D341Med (cell line): ENCODE data around the gene CLCN1.
"Not testable (repeated sequence)": the region's sequence is repeated elsewhere in the genome, so short reads cannot be mapped to it uniquely, and the experiment has no call there.

Experiments used
- DNase-seq: peaks from one replicate; pipeline ENCODE4 v3.0.0; 2012; ENCODE audit warnings: low spot score

Gene CLCN1

GRCh38 chr7:143315776-143316175 lies at the start of gene CLCN1:
TSS of gene CLCN1 (plus strand) at chr7:143316111. CDS start at chr7:143316213, 102 bp downstream.
- DNase-seq, result no peak

- no peak for DNase-seq
Observed at GRCh38 chr7:143269251-143269650, 46.7 kb upstream of the CLCN1 start.

DNA sequence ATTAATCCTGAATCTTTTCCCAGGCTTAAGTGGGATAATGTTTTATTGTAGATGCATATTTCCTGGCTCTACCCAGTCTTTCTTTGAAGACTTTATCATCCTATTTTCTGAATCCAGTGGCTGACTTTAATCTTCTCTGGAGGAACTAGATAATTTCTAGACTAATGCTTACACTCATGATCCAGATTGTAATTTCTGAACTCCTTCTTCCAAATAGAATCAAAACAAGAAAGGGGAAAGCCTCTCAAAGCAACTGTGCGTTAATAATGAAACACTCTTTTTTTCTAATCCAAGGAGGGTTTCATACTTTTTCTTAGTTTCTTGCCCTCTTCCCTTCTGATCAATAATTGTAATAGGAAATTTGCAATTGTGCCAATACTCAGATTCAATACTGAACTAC lies 44.7 kb upstream of the CLCN1 start:
- DNase-seq, result no peak

DNA sequence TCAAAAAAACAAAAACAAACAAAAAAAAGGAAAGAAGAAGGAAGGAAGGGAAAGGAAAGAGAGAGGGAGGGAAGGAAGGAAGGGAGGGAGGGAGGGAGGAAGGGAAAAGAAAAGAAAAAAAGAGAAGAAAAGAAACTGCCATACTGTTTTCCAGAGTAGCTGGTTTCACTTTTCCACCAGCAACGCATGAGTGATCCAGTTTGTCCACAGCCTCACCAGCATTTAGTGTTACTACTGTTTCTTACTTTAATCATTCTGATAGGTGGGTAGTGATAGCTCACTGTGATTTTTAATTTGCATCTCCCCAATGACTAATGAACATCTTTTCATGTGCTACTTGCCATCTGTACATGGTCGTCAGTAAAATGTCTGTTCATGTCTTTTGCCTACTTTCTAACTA lies 43.0 kb upstream of the CLCN1 start:
- no peak for DNase-seq

- no peak for DNase-seq
Observed at GRCh38 chr7:143279186-143280098, 36.5 kb upstream of the CLCN1 start.

DNA sequence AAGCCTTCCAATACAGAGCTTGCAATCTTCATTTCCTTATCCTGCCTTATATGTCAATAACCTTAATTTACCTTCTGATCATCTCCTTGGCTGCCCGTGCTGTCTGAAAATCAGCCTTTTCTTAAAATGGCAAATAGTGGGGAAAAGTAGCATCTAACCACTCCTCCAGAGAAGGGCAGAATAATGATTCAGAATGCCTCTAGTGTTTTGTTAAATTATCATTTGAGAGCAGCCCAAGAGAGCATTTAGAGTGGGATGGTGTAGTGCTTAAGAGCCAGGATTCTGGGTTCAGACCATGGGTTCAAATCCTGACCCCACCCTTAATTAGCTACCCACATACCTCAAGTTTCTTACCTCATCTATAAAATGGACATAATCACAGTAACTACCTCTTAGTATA lies 35.8 kb upstream of the CLCN1 start:
- no peak for DNase-seq

DNA sequence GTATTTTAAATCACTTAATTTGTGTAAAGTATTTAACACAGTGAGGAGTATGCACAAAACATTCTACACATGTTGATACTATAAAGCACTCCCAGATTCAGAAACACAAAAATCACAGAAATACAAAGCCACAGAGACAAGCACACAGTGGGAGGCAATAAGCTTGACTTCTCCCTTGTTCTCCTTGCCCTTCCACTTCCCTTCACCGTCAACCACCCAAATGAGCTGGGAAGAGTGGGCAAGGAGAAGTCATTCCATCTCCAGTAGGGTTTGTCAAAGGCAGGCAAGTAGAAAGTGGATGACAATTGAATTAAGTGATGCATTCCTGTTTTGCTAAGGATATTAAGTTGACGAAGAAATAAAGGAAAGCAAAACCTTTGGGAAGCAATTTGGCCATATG lies 35.3 kb upstream of the CLCN1 start:
- no peak for DNase-seq

GRCh38 chr7:143281529-143281928 lies 34.4 kb upstream of the CLCN1 start:
- DNase-seq, result no peak

DNA sequence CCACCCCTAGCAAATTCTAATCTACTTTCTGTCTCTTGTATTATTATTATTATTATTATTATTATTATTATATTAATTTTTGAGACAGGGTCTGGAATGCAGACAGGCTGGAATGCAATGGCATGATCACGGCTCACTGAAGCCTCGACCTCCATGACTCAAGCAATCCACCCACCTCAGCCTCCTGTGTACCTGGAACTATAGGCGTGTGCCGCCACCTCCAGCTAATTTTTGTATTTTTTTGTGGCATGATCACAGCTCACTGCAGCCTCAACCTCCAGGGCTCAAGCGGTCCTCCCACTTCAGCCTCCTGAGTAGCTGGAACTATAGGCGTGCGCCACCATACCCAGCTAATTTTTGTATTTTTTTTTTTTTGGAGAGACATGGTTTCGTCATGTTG lies 33.8 kb upstream of the CLCN1 start:
- no peak for DNase-seq

GRCh38 chr7:143283381-143283780 lies 32.5 kb upstream of the CLCN1 start:
- DNase-seq, result no peak

- no peak for DNase-seq
Observed at GRCh38 chr7:143284591-143285469, 31.1 kb upstream of the CLCN1 start, which contains the start of gene TMEM139. TSS of gene TMEM139 (plus strand) at chr7:143284958. CDS start at chr7:143285958, 1,000 bp downstream.

DNA sequence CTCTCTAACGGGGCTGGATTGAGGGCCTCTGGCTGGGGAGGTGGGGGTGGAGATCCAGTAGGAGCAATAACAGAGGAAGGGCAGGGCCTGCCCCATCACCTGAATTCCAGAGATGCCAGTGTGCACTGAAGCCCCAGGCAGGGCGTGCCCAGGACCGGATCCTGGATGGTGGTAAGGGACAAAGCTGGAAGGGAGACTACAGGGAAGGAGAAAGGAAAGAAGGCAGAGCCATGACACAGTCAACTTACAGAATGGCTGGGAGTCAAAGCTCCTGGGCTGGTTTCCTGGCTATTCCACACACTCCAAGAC lies 30.5 kb upstream of the CLCN1 start:
- no peak for DNase-seq

DNA sequence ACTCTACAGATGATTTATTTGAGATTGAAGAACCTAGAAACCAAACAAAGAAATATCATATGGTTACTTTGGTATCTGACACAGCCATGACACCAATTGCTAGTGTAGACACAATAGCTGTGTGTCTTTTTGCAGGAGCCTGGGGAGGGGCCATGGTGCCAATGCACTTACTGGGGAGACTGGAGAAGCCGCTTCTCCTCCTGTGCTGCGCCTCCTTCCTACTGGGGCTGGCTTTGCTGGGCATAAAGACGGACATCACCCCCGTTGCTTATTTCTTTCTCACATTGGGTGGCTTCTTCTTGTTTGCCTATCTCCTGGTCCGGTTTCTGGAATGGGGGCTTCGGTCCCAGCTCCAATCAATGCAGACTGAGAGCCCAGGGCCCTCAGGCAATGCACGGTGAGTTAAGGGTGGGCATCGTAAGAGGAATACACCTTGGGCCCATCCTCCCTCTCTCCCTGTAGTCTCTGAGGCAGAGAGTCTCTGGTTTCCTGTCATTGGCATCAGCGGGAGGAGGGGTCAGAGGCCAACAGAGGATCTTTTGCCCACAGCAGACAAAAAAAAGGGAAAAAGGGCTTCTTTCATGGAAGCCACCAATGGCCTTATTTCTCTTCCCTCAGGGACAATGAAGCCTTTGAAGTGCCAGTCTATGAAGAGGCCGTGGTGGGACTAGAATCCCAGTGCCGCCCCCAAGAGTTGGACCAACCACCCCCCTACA lies 29.9 kb upstream of the CLCN1 start:
- no peak for DNase-seq

DNA sequence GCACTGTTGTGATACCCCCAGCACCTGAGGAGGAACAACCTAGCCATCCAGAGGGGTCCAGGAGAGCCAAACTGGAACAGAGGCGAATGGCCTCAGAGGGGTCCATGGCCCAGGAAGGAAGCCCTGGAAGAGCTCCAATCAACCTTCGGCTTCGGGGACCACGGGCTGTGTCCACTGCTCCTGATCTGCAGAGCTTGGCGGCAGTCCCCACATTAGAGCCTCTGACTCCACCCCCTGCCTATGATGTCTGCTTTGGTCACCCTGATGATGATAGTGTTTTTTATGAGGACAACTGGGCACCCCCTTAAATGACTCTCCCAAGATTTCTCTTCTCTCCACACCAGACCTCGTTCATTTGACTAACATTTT lies 29.4 kb upstream of the CLCN1 start:
- no peak for DNase-seq

DNA sequence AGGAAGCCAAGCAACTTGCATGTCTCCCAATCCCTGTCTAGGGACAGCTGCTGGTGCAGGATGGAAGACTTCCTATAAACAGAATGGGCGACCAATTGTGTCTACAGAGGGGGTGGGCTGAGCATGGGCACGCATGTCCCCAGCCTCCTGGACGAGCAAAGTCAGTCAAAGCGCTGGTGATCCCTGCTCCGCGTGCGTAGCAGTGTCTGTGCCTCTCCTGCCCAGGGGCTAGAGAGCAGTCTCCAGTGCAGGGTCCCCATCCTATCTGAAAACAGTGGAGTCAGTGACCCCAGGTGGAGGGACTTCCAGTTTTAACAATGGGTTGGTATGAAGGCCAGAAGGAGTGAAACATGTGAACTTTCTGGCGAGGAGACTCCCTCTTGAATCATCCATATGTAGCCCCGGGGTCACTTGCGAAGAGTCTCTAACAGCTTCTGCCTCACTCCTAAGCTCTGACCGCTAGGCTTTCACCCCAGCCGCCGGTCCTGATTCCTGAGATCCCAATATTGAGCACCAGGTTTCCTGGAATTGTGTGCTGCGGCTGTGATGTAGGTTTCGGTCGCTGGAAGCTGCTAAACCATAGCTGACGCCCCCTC lies 28.5 kb upstream of the CLCN1 start:
- DNase-seq, result no peak

- peak; percentile 100 for DNase-seq
Observed at GRCh38 chr7:143287935-143288826, 27.7 kb upstream of the CLCN1 start, which contains the start of gene CASP2. TSS of gene CASP2 (plus strand) at chr7:143288351. CDS start at chr7:143288456, 105 bp downstream.

- DNase-seq, result peak; percentile 48
Observed at GRCh38 chr7:143288836-143289235, 27.1 kb upstream of the CLCN1 start.

- no peak for DNase-seq
Observed at GRCh38 chr7:143289421-143289820, 26.5 kb upstream of the CLCN1 start.

DNA sequence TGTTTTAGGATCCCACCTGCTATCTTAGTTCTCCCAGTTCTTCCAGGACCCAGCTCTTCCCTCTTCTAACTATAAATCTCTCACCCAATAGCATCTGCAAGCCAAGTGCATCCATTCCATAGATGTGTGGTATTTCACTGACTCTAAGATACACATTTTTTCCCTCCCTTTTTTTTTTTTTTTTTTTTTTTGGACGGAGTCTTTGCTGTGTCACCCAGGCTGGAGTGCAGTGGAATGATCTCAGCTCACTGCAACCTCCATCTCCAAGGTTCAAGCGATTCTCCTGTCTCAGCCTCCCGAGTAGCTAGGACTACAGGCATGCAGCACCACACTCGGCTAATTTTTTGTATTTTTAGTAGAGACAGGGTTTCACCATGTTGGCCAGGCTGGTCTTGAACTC lies 26.0 kb upstream of the CLCN1 start:
- DNase-seq, result not testable (repeated sequence)

GRCh38 chr7:143290293-143290692 lies 25.6 kb upstream of the CLCN1 start:
- DNase-seq, result no peak

GRCh38 chr7:143292876-143293275 lies 23.0 kb upstream of the CLCN1 start:
- no peak for DNase-seq
